ENCODE results near the gene ATIC. TPM values are rescaled to one million over a fixed set of nuclear protein-coding genes. Genes with fewer than 3 reads are reported as not detected.

ATIC gene
- polyA plus RNA-seq, 1 experiment: 114 TPM

GRCh38 chr2:215376103-215376780, 64.4 kb downstream of the ATIC start:
- CTCF ChIA-PET: interaction anchor here (1.4 kb wide), 1 partner anchor 12 kb away, joined by 4 read pairs; no protein-coding TSS in a partner anchor
- no peak overlapping the region for H3K4me3 ChIP-seq (ENCODE audit: low read depth, low read length)
- no peaks in the 10 kb centered on the region for H3K27me3 ChIP-seq (ENCODE audit: control insufficient read depth, insufficient read depth, low read length)
- POLR2A ChIA-PET: no interaction called here
- TF ChIP-seq CTCF (IDR thresholded peaks at IDR 0.05; ENCODE audit: low read depth, low read length): no peak
- no peaks in the 10 kb centered on the region for H3K9me3 ChIP-seq (ENCODE audit: control insufficient read depth, insufficient read depth, low read length)
- no peak for DNase-seq (ENCODE audit: low read depth, low spot score)
- no peak overlapping the region for H3K27ac ChIP-seq (ENCODE audit: low read depth, low read length)

GRCh38 chr2:215377283-215377682, 65.4 kb downstream of the ATIC start:
- H3K27me3 ChIP-seq (ENCODE audit: control insufficient read depth, insufficient read depth, low read length): no peaks in the 10 kb centered on the region
- ChIA-PET POLR2A (no interaction called here), CTCF (interaction anchor here (1.4 to 1.6 kb wide), 2 partner anchors 13 to 20 kb away, joined by 4 read pairs; no protein-coding TSS in a partner anchor)
- H3K9me3 ChIP-seq (ENCODE audit: control insufficient read depth, insufficient read depth, low read length): no peaks in the 10 kb centered on the region
- no peak for TF ChIP-seq CTCF (IDR thresholded peaks at IDR 0.05; ENCODE audit: low read depth, low read length)
- H3K4me3 ChIP-seq (ENCODE audit: low read depth, low read length): no peak overlapping the region
- DNase-seq (ENCODE audit: low read depth, low spot score): no peak
- no peak overlapping the region for H3K27ac ChIP-seq (ENCODE audit: low read depth, low read length)

- TF ChIP-seq CTCF (IDR thresholded peaks at IDR 0.05; ENCODE audit: low read depth, low read length): no peak
- Histone ChIP-seq H3K27ac (ENCODE audit: low read depth, low read length) (peak overlapping the region; percentile 23), H3K9me3 (ENCODE audit: control insufficient read depth, insufficient read depth, low read length) (no peaks in the 10 kb centered on the region), H3K4me3 (ENCODE audit: low read depth, low read length) (no peak overlapping the region), H3K27me3 (ENCODE audit: control insufficient read depth, insufficient read depth, low read length) (no peaks in the 10 kb centered on the region)
- ChIA-PET CTCF (interaction anchor here (1.0 to 1.6 kb wide), 3 partner anchors 20 to 542 kb away, joined by 4 to 5 read pairs (median 4); no protein-coding TSS in a partner anchor), POLR2A (no interaction called here)
- no peak for DNase-seq (ENCODE audit: low read depth, low spot score)
Observed at GRCh38 chr2:215378045-215378444, 66.2 kb downstream of the ATIC start.

GRCh38 chr2:215379039-215379438, 67.2 kb downstream of the ATIC start:
- no peaks in the 10 kb centered on the region for H3K9me3 ChIP-seq (ENCODE audit: control insufficient read depth, insufficient read depth, low read length)
- CTCF ChIA-PET: interaction anchor here (1.6 kb wide), 2 partner anchors 19 to 541 kb away, joined by 4 to 5 read pairs; no protein-coding TSS in a partner anchor
- no peak for DNase-seq (ENCODE audit: low read depth, low spot score)
- POLR2A ChIA-PET: interaction anchor here (0.5 kb wide), 1 partner anchor 148 kb away, joined by 4 read pairs; no protein-coding TSS in a partner anchor
- no peaks in the 10 kb centered on the region for H3K27me3 ChIP-seq (ENCODE audit: control insufficient read depth, insufficient read depth, low read length)
- TF ChIP-seq CTCF (IDR thresholded peaks at IDR 0.05; ENCODE audit: low read depth, low read length): no peak
- H3K4me3 ChIP-seq (ENCODE audit: low read depth, low read length): no peak overlapping the region
- no peak overlapping the region for H3K27ac ChIP-seq (ENCODE audit: low read depth, low read length)

- CTCF ChIA-PET: no interaction called here
- H3K27ac ChIP-seq (ENCODE audit: low read depth, low read length): no peak overlapping the region
- no peak for DNase-seq (ENCODE audit: low read depth, low spot score)
- H3K9me3 ChIP-seq (ENCODE audit: control insufficient read depth, insufficient read depth, low read length): no peaks in the 10 kb centered on the region
- H3K27me3 ChIP-seq (ENCODE audit: control insufficient read depth, insufficient read depth, low read length): no peaks in the 10 kb centered on the region
- TF ChIP-seq CTCF (IDR thresholded peaks at IDR 0.05; ENCODE audit: low read depth, low read length): no peak
- H3K4me3 ChIP-seq (ENCODE audit: low read depth, low read length): no peak overlapping the region
- POLR2A ChIA-PET: no interaction called here
Observed at GRCh38 chr2:215379948-215380347, 68.1 kb downstream of the ATIC start.

Data from AG04450 (cell line).